Measurements from ENCODE around the gene HDGFL3.
A peak's percentile ranks its signal among the peaks of the same experiment; 100 is the strongest.
"Not testable (repeated sequence)": the region's sequence is repeated elsewhere in the genome, so short reads cannot be mapped to it uniquely, and the experiment has no call there.

HDGFL3 gene

GRCh38 chr15:83207660-83208366 lies at the start of gene HDGFL3:
Gene HDGFL3, minus strand, starts transcription at chr15:83207823. Its CDS starts 409 bp downstream, at chr15:83207414.
- in situ Hi-C loops (cut with MboI; ENCODE audit: low pct_unique_long_range_greater_than_20kb, low sequenced_read_pairs), result no loop called here
- DNase-seq, result peak; percentile 79

- in situ Hi-C loops (cut with MboI; ENCODE audit: low pct_unique_long_range_greater_than_20kb, low sequenced_read_pairs), result loop anchor here (10.0 to 25.0 kb wide), 2 partner anchors 184 to 312 kb away; no protein-coding TSS in a partner anchor
- DNase-seq, result no peak
Observed at GRCh38 chr15:83250781-83251180, 43.2 kb upstream of the HDGFL3 start.

- in situ Hi-C loops (cut with MboI; ENCODE audit: low pct_unique_long_range_greater_than_20kb, low sequenced_read_pairs), result no loop called here
- no peak for DNase-seq
Observed at GRCh38 chr15:83249030-83249343, 41.4 kb upstream of the HDGFL3 start.

- in situ Hi-C loops (cut with MboI; ENCODE audit: low pct_unique_long_range_greater_than_20kb, low sequenced_read_pairs), result no loop called here
- peak; percentile 87 for DNase-seq
Observed at GRCh38 chr15:83248151-83249029, 40.8 kb upstream of the HDGFL3 start.

- in situ Hi-C loops (cut with MboI; ENCODE audit: low pct_unique_long_range_greater_than_20kb, low sequenced_read_pairs), result no loop called here
Observed at GRCh38 chr15:83243634-83244033, 36.0 kb upstream of the HDGFL3 start.

GRCh38 chr15:83230242-83230641 lies 22.6 kb upstream of the HDGFL3 start:
- in situ Hi-C loops (cut with MboI; ENCODE audit: low pct_unique_long_range_greater_than_20kb, low sequenced_read_pairs), result no loop called here
- DNase-seq, result no peak

More at GRCh38 chr15:83243634-83244033, 36.0 kb upstream of the HDGFL3 start:
- DNase-seq, result no peak

GRCh38 chr15:83225449-83225848 lies 17.8 kb upstream of the HDGFL3 start:
- in situ Hi-C loops (cut with MboI; ENCODE audit: low pct_unique_long_range_greater_than_20kb, low sequenced_read_pairs), result no loop called here
- no peak for DNase-seq

GRCh38 chr15:83221781-83222180 lies 14.2 kb upstream of the HDGFL3 start:
- DNase-seq; in situ Hi-C loops (cut with MboI; ENCODE audit: low pct_unique_long_range_greater_than_20kb, low sequenced_read_pairs): not testable (repeated sequence)

GRCh38 chr15:83219026-83219425 lies 11.4 kb upstream of the HDGFL3 start:
- no peak for DNase-seq
- in situ Hi-C loops (cut with MboI; ENCODE audit: low pct_unique_long_range_greater_than_20kb, low sequenced_read_pairs), result no loop called here

GRCh38 chr15:83215306-83215705 lies 7.7 kb upstream of the HDGFL3 start:
- DNase-seq, result no peak

GRCh38 chr15:83210619-83211018 lies 3.0 kb upstream of the HDGFL3 start:
- DNase-seq, result no peak
- in situ Hi-C loops (cut with MboI; ENCODE audit: low pct_unique_long_range_greater_than_20kb, low sequenced_read_pairs), result no loop called here

More at GRCh38 chr15:83215306-83215705, 7.7 kb upstream of the HDGFL3 start:
- in situ Hi-C loops (cut with MboI; ENCODE audit: low pct_unique_long_range_greater_than_20kb, low sequenced_read_pairs), result no loop called here

GRCh38 chr15:83209333-83209732 lies 1.7 kb upstream of the HDGFL3 start:
- in situ Hi-C loops (cut with MboI; ENCODE audit: low pct_unique_long_range_greater_than_20kb, low sequenced_read_pairs), result no loop called here
- peak; percentile 43 for DNase-seq

GRCh38 chr15:83208367-83208661 lies 691 bp upstream of the HDGFL3 start:
- in situ Hi-C loops (cut with MboI; ENCODE audit: low pct_unique_long_range_greater_than_20kb, low sequenced_read_pairs), result no loop called here
- no peak for DNase-seq

- in situ Hi-C loops (cut with MboI; ENCODE audit: low pct_unique_long_range_greater_than_20kb, low sequenced_read_pairs), result no loop called here
- DNase-seq, result peak; percentile 66
Observed at GRCh38 chr15:83207009-83207659, 489 bp downstream of the HDGFL3 start.

GRCh38 chr15:83206526-83207008 lies 1.1 kb downstream of the HDGFL3 start:
- in situ Hi-C loops (cut with MboI; ENCODE audit: low pct_unique_long_range_greater_than_20kb, low sequenced_read_pairs), result no loop called here

GRCh38 chr15:83205725-83206324 lies 1.8 kb downstream of the HDGFL3 start:
- DNase-seq, result peak; percentile 37

More at GRCh38 chr15:83206526-83207008, 1.1 kb downstream of the HDGFL3 start:
- peak; percentile 62 for DNase-seq

GRCh38 chr15:83204697-83205096 lies 2.9 kb downstream of the HDGFL3 start:
- DNase-seq, result no peak
- in situ Hi-C loops (cut with MboI; ENCODE audit: low pct_unique_long_range_greater_than_20kb, low sequenced_read_pairs), result no loop called here

More at GRCh38 chr15:83205725-83206324, 1.8 kb downstream of the HDGFL3 start:
- in situ Hi-C loops (cut with MboI; ENCODE audit: low pct_unique_long_range_greater_than_20kb, low sequenced_read_pairs), result no loop called here

- in situ Hi-C loops (cut with MboI; ENCODE audit: low pct_unique_long_range_greater_than_20kb, low sequenced_read_pairs), result no loop called here
- no peak for DNase-seq
Observed at GRCh38 chr15:83203543-83203942, 4.1 kb downstream of the HDGFL3 start.

GRCh38 chr15:83200589-83200988 lies 7.0 kb downstream of the HDGFL3 start:
- in situ Hi-C loops (cut with MboI; ENCODE audit: low pct_unique_long_range_greater_than_20kb, low sequenced_read_pairs), result no loop called here
- DNase-seq, result no peak
